Activated T-cell treated with anti-CD3 and anti-CD28 coated beads for 24 hours (primary cell): ENCODE measurements around the gene GPR137.

Experiments
- DNase-seq: peaks from one replicate; pipeline ENCODE4 v3.0.0-alpha.2; 2020; ENCODE audit warnings: low read depth

Gene GPR137

DNA sequence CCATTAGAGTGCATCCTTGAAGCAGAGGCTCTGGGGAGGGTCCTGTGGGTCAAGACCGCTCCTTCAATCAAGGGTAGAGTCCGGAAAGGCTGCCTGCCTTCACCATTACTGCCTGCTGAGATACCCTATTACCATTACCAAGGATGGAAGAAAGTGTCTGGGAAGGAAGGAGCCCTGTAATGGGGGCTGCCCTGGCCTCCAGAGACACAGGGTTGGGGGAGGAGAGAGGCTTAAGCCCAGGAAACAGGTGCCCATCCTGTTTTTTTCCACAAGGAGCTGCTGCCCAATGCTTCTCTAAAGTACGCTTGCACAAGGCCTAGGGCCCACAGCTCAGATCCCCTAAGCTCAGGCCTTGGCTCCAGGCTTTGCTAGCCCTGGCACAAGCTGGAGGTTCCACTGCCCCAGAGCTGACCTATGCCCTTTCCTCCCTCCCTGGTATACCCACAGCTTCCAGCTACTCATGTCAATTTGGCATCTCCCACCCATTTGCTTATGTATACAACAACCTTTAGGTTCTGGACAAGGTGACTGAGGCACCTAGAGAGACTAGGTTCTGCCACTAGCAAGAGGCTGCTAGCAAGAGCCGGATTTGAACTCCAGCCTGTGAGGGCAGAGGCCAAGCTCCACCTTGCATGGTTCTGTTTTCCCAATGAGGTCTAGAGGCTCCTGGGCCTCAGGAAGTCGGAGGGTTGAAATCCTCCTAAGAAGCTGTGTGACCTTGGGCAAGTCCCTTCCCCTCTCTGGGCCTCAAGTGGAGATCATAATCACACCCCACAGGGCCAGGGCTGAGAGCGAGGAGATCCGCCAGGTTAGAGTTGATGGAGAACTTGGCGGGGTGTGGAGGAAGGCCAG is 35.9 kb upstream of the GPR137 start:
- no peak for DNase-seq

- no peak for DNase-seq
Measured at GRCh38 chr11:64250415-64251015, 35.1 kb upstream of the GPR137 start.

GRCh38 chr11:64251016-64251752 is 34.5 kb upstream of the GPR137 start, which contains the start of gene PLCB3:
Gene PLCB3 (plus strand): TSS chr11:64251530. CDS start chr11:64251650, 120 bp downstream.
- no peak for DNase-seq

GRCh38 chr11:64251753-64252002 is 34.0 kb upstream of the GPR137 start:
- no peak for DNase-seq

DNA sequence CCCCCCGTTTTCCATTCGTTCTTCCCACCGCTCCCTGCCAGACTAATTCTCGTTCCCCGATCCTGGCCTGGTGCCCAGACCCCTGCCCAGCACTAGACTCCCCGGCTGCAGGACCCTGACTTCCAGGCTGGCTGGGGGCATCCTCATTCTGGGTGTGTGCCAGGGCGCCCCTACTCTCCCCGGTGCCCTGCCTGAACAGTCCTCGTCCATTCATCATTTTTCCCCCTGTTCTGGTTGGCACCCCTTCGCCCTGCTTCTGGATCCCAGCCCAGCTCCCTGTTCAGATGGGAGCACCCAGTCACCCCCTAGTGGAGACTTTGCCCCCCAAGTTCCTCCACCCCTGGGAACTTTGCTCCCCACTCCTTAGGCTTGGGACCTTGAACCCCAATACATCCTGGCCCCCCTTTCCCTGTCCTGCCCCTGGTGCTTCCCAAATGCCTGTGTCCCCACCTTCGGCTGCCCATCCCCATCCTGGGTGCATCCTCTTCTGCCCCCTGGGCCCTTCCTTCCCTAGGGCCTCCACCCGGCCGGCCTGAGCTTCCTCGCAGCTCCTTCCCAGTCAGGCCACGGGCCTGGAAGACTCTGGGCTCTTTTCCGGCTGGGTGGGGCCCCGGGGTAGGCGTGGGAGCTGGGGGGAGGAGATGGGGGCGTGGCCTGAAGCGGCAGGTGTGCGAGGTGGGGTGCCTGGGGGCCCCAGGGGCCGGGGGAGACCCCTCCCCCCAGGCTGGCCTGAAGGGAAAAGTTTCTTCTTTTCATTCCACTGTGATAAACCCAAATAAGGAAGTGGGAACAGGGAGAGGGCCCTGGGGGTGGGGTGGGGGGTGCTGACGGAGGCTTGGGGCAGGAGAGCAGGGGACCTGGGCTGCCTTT is 33.4 kb upstream of the GPR137 start:
- no peak for DNase-seq

- DNase-seq = no peak
Measured at GRCh38 chr11:64253043-64253442, 32.6 kb upstream of the GPR137 start.

GRCh38 chr11:64253481-64253880 is 32.2 kb upstream of the GPR137 start:
- DNase-seq = no peak

DNA sequence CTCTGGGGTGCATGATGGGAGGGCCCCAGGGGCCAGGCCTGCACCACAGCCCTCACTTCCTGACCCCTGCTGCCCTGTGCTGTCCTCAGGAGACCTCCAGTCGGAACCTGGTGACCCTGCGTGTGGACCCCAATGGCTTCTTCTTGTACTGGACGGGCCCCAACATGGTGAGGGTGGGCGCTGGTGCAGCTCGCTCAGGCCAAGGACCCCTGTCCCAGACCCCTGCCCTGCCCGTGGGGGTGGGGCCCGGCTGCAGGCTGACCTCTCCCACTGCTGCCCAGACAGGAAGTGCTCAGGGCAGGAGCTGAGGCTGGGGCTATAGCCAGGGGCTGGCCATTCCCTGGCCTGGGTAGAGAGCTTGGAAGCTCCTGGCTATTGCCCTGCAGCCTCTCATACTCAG is 31.3 kb upstream of the GPR137 start:
- DNase-seq = no peak

DNA sequence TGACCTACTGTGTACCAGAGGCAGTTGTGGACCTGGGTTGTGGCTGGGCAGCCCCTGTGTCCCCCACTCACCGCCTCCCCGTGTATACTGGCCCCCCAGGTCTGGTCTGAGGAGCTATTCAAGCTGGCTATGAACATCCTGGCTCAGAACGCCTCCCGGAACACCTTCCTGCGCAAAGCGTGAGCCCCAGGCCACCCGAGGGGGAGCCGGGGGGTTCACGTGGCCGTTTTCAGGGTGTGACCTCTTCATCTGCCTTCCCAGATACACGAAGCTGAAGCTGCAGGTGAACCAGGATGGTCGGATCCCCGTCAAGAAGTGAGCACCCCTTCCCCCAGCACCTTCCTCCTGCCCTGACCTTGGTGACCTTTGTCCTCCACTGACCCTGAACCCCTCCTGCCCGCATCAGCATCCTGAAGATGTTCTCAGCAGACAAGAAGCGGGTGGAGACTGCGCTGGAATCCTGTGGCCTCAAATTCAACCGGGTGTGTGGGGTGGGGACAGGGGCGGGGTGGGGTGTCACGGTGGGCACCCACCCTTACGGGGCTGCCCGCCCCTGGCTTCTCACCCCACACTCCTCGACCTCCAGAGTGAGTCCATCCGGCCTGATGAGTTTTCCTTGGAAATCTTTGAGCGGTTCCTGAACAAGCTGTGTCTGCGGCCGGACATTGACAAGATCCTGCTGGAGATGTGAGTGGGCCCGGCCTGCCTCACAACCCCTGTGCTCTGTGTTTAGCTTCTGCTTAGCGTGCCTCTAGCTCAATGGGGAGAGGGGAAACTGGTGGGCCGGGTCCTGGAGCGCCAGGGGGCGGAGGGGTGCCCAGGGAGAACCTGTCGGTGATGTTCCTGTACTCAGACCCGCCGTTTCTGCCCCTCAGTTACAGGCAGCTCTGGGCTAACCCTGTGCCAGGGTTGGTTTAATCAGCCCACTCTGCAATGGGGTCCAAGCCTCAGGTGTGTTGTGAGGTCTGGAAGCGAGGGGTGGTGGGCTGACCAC is 30.2 kb upstream of the GPR137 start:
- DNase-seq = no peak

DNA sequence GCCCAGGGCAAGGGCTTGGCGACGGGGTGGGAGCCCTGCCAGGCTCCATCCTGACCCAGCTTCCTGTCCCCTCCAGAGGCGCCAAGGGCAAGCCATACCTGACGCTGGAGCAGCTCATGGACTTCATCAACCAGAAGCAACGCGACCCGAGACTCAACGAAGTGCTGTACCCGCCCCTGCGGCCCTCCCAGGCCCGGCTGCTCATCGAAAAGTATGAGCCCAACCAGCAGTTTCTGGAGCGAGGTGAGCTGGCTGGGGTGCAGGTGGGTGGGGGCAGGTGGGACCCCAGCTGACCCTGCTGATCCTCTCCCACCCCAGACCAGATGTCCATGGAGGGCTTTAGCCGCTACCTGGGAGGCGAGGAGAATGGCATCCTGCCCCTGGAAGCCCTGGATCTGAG is 29.3 kb upstream of the GPR137 start:
- DNase-seq = no peak

- no peak for DNase-seq
Measured at GRCh38 chr11:64258356-64258755, 27.3 kb upstream of the GPR137 start.

GRCh38 chr11:64258946-64259532 is 26.6 kb upstream of the GPR137 start:
- DNase-seq = no peak

- DNase-seq = no peak
Measured at GRCh38 chr11:64259533-64260067, 26.0 kb upstream of the GPR137 start.

- DNase-seq = no peak
Measured at GRCh38 chr11:64260147-64260708, 25.4 kb upstream of the GPR137 start.

GRCh38 chr11:64261556-64262080 is 24.0 kb upstream of the GPR137 start:
- DNase-seq = no peak

DNA sequence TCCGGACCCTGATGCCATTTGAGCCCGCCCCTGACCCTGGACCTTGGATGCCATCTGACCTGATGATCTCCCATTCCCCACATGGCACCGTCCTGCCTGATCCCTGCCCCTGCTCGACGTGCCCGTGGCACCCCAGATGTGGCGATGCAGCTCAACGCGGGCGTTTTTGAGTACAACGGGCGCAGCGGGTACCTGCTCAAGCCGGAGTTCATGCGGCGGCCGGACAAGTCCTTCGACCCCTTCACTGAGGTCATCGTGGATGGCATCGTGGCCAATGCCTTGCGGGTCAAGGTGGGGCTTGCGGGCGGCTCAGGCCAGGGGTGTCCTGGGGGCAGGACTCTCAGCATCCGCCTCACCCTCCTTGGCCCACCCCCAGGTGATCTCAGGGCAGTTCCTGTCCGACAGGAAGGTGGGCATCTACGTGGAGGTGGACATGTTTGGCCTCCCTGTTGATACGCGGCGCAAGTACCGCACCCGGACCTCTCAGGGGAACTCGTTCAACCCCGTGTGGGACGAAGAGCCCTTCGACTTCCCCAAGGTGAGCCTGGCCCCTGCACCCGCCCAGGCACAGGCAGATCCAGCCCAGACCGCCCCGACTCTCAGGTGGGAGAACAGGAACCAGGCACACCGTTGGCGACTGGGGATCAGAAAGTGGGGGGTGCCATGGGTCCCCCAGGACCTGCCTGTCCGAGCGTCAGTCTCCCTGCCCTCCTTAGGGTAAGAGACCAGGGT is 23.2 kb upstream of the GPR137 start:
- DNase-seq = no peak

GRCh38 chr11:64263021-64263946 is 22.4 kb upstream of the GPR137 start:
- no peak for DNase-seq

DNA sequence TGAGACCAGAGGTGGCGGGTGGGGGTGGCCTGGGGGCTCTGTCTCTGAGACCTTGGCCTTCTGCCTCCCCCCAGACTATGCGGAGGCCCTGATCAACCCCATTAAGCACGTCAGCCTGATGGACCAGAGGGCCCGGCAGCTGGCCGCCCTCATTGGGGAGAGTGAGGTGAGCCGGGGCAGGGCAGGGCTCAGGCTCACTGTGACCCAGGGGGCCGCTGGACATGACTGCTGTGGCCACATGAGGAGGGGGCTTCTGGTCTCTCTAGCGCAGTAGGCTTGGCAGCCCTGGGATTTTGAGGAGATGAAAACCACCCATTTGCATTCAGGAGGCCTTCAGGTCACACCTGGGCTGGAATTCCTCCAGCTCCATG is 21.7 kb upstream of the GPR137 start:
- no peak for DNase-seq
